Activated B cell treated with CpG ODN at 0.5 μM for 24 hours (primary cell): ENCODE results near the gene KAZN. TPM values are rescaled to one million over a fixed set of nuclear protein-coding genes. Genes with fewer than 3 reads are reported as not detected.

Experiments
- ATAC-seq: fragments of 200-7000 bp; cut with Tn5 transposase; one replicate; pipeline ENCODE4 v1.10.0; 2021; ENCODE audit warnings: low read depth, mild to moderate bottlenecking, moderate library complexity
- CTCF ChIA-PET: fragments of 350-600 bp; sonication (Branson Sonifier 250); formaldehyde crosslinking; loops from one replicate; lab custom pipeline; 2021; ENCODE audit warnings: antibody characterized with exemption; lab: Charles Lee
- POLR2A ChIA-PET: fragments of 350-600 bp; sonication (Branson Sonifier 250); formaldehyde crosslinking; loops from one replicate; lab custom pipeline; 2021; ENCODE audit warnings: antibody characterized with exemption; lab: Charles Lee
- DNase-seq: peaks from one replicate; pipeline ENCODE4 v3.0.0; 2022
- H3K27ac Mint-ChIP-seq: one replicate; pipeline ENCODE4 v1.8.0; 2020; ENCODE audit warnings: mixed read lengths
- H3K27me3 Mint-ChIP-seq: one replicate; pipeline ENCODE4 v1.8.0; 2021; ENCODE audit warnings: mixed read lengths
- H3K36me3 Mint-ChIP-seq: one replicate; pipeline ENCODE4 v1.8.0; 2021; ENCODE audit warnings: low read depth, mixed read lengths
- H3K4me1 Mint-ChIP-seq: one replicate; pipeline ENCODE4 v1.8.0; 2021; ENCODE audit warnings: mixed read lengths
- H3K4me3 Mint-ChIP-seq: one replicate; pipeline ENCODE4 v1.8.0; 2020; ENCODE audit warnings: mild to moderate bottlenecking, mixed read lengths
- H3K9me3 Mint-ChIP-seq: one replicate; pipeline ENCODE4 v1.8.0; 2020; ENCODE audit warnings: mixed read lengths
- CTCF ChIP-seq: fragments of 200-600 bp; IDR thresholded peaks from one replicate; pipeline ENCODE4 v1.8.0; 2022; ENCODE audit warnings: antibody characterized with exemption, mild to moderate bottlenecking
- intact Hi-C: fragments of 100-400 bp; cut with micrococcal nuclease; formaldehyde crosslinking; loops from one replicate; pipeline ENCODE4 v1.15.1; 2024
- total RNA-seq: library from RNA; stranded (reverse); gene quantifications from 2 replicates; pipeline ENCODE4 v1.2.3, GENCODE V29; 2022

The KAZN gene
- total RNA-seq, 1 donor from 2014 or later: 0.73 TPM

DNA sequence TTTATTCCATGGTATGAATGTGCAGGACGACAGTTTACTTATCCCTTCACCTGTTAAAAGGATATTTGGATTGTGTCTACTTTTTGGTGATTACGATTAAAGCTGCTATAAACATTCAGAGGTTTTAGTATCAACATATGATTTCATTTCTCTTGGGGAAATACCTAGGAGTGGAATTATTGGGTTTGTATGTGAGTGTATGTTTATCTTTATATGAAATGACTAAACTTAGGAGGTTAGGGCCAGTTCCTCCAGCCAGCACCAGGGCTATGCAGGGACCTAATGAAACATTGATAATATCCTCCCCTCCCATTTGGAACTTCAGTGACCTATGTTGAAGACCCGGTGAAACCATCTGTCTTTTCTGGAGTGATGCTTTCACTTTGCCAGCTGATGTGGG is 568.9 kb downstream of the KAZN start:
- Mint-ChIP-seq H3K27ac (no peak overlapping the region), H3K9me3 (no peaks in the 10 kb centered on the region), H3K4me1 (no peaks in the 10 kb centered on the region), H3K36me3 (no peaks in the 10 kb centered on the region), H3K4me3 (no peak overlapping the region), H3K27me3 (peaks cover under 1% of the 10 kb centered on the region)
- CTCF ChIA-PET: no interaction called here
- ATAC-seq (no peak), DNase-seq (no peak)
- POLR2A ChIA-PET: no interaction called here
- TF ChIP-seq CTCF: no peak
- intact Hi-C loops: no loop called here
